SU-DHL-6 (cell line): Measurements from ENCODE around the gene TP53BP1.

ENCODE experiments used
- H2AFZ ChIP-seq: fragments of 200-600 bp; sonication (generic); 2 replicates; pipeline ENCODE4 v1.6.1; 2014; ENCODE audit warnings: low read depth, mild to moderate bottlenecking, moderate library complexity, mixed read lengths, antibody characterized with exemption, low read length; ENCODE audit not compliant: severe bottlenecking
- H3F3A ChIP-seq: fragments of 200-600 bp; shearing (Covaris generic); 2 replicates; pipeline ENCODE4 v1.6.0; 2016; ENCODE audit warnings: antibody characterized with exemption, mild to moderate bottlenecking; ENCODE audit not compliant: insufficient read depth
- H3K27ac ChIP-seq: fragments of 200-600 bp; sonication (generic); 2 replicates; pipeline ENCODE4 v1.5.1; 2016; ENCODE audit warnings: low read depth, mild to moderate bottlenecking, low read length, moderate library complexity, mixed read lengths
- H3K27me3 ChIP-seq: fragments of 200-600 bp; sonication (generic), shearing (Covaris generic); 2 replicates; pipeline ENCODE4 v1.6.0; 2014; ENCODE audit warnings: mild to moderate bottlenecking, low read length
- H3K36me3 ChIP-seq: fragments of 200-600 bp; sonication (generic); 2 replicates; pipeline ENCODE4 v1.6.1; 2014; ENCODE audit warnings: mild to moderate bottlenecking, low read length, mixed read lengths
- H3K4me2 ChIP-seq: fragments of 300-600, 200-600 bp; shearing (Covaris generic), sonication (generic); 2 replicates; pipeline ENCODE4 v1.6.0; 2014; ENCODE audit warnings: low read length, low read depth, mild to moderate bottlenecking; ENCODE audit not compliant: poor library complexity, severe bottlenecking
- H3K4me3 ChIP-seq: fragments of 200-600 bp; sonication (generic); 2 replicates; pipeline ENCODE4 v1.5.1; 2014; ENCODE audit warnings: antibody characterized with exemption, low read length, mild to moderate bottlenecking, mixed read lengths; ENCODE audit not compliant: insufficient read depth, poor library complexity, severe bottlenecking
- H3K79me2 ChIP-seq: fragments of 200-600 bp; sonication (generic); 2 replicates; pipeline ENCODE4 v1.6.1; 2014; ENCODE audit warnings: mild to moderate bottlenecking, low read length, moderate library complexity; ENCODE audit not compliant: insufficient read depth
- H3K9ac ChIP-seq: fragments of 200-600 bp; sonication (generic); 2 replicates; pipeline ENCODE4 v1.7.0; 2014; ENCODE audit warnings: mild to moderate bottlenecking, low read length
- H3K9me2 ChIP-seq: fragments of 200-600 bp; sonication (generic); replicated peaks from 2 replicates; pipeline ENCODE4 v1.6.1; 2014; ENCODE audit warnings: low read length; ENCODE audit not compliant: insufficient read depth
- H3K9me3 ChIP-seq: fragments of 200-600 bp; sonication (generic); 2 replicates; pipeline ENCODE4 v1.6.1; 2014; ENCODE audit warnings: low read length, mixed read lengths; ENCODE audit not compliant: insufficient read depth
- H4K20me1 ChIP-seq: fragments of 200-600 bp; sonication (generic); 2 replicates; pipeline ENCODE4 v1.6.1; 2014; ENCODE audit warnings: low read depth, mild to moderate bottlenecking, antibody characterized with exemption, low read length, moderate library complexity, mixed read lengths
- EZH2phosphoT487 ChIP-seq: fragments of 200-600 bp; sonication (generic), shearing (Covaris generic); conservative IDR thresholded peaks from 2 replicates; pipeline ENCODE4 v1.6.1; 2018; ENCODE audit warnings: mild to moderate bottlenecking, antibody characterized with exemption, low read length, moderate library complexity, mixed read lengths
- TF ChIP-seq, protein P1 (sequence below): fragments of 200-600 bp; sonication (generic); IDR thresholded peaks from one replicate; pipeline ENCODE4 v1.5.1; 2017; ENCODE audit warnings: antibody characterized with exemption, mild to moderate bottlenecking, low read length, moderate library complexity; ENCODE audit not compliant: insufficient read depth, poor library complexity, severe bottlenecking

The TP53BP1 gene

DNA sequence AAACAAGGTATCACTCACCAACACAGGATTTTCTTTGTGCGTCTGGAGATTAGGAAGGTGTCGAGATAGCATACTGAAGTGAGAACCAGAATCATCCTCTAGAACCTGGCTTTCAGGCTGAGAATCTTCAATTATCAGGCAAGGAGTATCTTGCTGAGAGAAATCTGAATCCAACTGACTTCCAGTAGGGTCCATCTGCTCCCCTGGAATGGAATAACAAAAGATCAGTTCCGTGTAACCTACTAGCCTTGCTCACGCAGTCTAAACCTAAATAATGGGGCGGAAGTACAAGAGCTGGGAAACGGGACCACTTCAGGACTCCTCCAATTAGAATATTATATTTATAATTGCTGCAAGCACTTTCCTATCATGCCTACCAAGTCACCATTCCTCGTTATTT is 690 bp downstream of the TP53BP1 start:
- no peaks in the 10 kb centered on the region for H3K36me3 ChIP-seq
- no peaks in the 10 kb centered on the region for H3K9me2 ChIP-seq
- H3K4me2 ChIP-seq = peak overlapping the region; percentile 77
- H3K9ac ChIP-seq = peak overlapping the region; percentile 67
- H3F3A ChIP-seq = no peaks in the 10 kb centered on the region
- H3K27ac ChIP-seq = no peak overlapping the region
- TF ChIP-seq, protein P1, sequence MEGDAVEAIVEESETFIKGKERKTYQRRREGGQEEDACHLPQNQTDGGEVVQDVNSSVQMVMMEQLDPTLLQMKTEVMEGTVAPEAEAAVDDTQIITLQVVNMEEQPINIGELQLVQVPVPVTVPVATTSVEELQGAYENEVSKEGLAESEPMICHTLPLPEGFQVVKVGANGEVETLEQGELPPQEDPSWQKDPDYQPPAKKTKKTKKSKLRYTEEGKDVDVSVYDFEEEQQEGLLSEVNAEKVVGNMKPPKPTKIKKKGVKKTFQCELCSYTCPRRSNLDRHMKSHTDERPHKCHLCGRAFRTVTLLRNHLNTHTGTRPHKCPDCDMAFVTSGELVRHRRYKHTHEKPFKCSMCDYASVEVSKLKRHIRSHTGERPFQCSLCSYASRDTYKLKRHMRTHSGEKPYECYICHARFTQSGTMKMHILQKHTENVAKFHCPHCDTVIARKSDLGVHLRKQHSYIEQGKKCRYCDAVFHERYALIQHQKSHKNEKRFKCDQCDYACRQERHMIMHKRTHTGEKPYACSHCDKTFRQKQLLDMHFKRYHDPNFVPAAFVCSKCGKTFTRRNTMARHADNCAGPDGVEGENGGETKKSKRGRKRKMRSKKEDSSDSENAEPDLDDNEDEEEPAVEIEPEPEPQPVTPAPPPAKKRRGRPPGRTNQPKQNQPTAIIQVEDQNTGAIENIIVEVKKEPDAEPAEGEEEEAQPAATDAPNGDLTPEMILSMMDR = no peak
- H3K27me3 ChIP-seq = no peaks in the 10 kb centered on the region
- H3K9me3 ChIP-seq = no peaks in the 10 kb centered on the region
- no peaks in the 10 kb centered on the region for H3K79me2 ChIP-seq
- peak overlapping the region; percentile 98 for H2AFZ ChIP-seq
- peak overlapping the region; percentile 76 for H3K4me3 ChIP-seq
- H4K20me1 ChIP-seq = no peaks in the 10 kb centered on the region

DNA sequence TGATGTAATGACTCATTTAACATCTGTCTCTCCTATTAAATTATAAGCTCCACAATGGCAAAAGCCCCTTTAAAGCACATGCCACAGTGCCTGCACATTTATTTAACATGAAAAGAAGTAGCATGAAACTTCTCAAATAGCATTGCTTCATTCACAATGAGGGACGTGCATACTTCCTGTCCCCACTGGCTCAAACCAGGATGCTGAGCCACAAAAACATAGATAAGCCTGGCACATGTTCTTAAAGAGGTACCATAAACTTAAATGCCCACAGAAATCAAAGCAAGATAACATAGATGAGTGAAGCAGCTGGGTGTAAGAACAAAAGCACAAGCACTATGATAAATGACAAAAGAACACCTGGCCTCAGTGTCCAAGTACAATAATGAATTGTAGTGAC is 3.8 kb downstream of the TP53BP1 start:
- Histone ChIP-seq H3K9me3 (no peaks in the 10 kb centered on the region), H4K20me1 (no peaks in the 10 kb centered on the region), H2AFZ (no peak overlapping the region), H3K79me2 (no peaks in the 10 kb centered on the region), H3K9ac (no peak overlapping the region), H3F3A (peaks cover 2% of the 10 kb centered on the region; the same call in 1 of the 2 replicates), H3K27ac (no peak overlapping the region), H3K4me2 (no peak overlapping the region), H3K4me3 (no peak overlapping the region), H3K36me3 (no peaks in the 10 kb centered on the region), H3K9me2 (no peaks in the 10 kb centered on the region), H3K27me3 (no peaks in the 10 kb centered on the region)
- no peak for TF ChIP-seq EZH2phosphoT487
- TF ChIP-seq, protein P1 = no peak

DNA sequence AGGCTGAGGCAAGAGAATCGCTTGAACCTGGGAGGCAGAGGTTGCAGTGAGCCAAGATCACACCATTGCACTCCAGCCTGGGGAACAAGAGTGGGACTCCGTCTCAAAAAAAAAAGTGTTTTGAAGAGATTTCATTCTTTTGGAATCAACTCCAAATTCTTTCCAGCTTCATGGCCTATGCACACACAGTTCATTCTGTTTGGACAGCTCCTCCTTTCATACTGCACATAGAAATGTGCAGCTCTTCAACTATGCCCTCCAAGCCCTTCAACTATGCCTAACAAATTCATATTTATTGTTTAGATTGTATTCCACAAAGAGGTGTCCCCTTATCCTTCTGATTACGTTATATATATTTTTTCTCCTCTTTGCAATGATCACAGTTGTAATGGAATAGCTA is 4.2 kb downstream of the TP53BP1 start:
- no peak overlapping the region for H3K27ac ChIP-seq
- no peaks in the 10 kb centered on the region for H3K36me3 ChIP-seq
- no peak overlapping the region for H3K4me3 ChIP-seq
- no peak overlapping the region for H3K4me2 ChIP-seq
- H2AFZ ChIP-seq = no peak overlapping the region
- H3F3A ChIP-seq = peaks cover 6% of the 10 kb centered on the region; the same call in 1 of the 2 replicates
- H3K79me2 ChIP-seq = no peaks in the 10 kb centered on the region
- no peaks in the 10 kb centered on the region for H3K27me3 ChIP-seq
- no peaks in the 10 kb centered on the region for H3K9me3 ChIP-seq
- TF ChIP-seq, protein P1 = no peak
- TF ChIP-seq EZH2phosphoT487 = no peak
- H4K20me1 ChIP-seq = no peaks in the 10 kb centered on the region
- H3K9me2 ChIP-seq = no peaks in the 10 kb centered on the region
- no peak overlapping the region for H3K9ac ChIP-seq

DNA sequence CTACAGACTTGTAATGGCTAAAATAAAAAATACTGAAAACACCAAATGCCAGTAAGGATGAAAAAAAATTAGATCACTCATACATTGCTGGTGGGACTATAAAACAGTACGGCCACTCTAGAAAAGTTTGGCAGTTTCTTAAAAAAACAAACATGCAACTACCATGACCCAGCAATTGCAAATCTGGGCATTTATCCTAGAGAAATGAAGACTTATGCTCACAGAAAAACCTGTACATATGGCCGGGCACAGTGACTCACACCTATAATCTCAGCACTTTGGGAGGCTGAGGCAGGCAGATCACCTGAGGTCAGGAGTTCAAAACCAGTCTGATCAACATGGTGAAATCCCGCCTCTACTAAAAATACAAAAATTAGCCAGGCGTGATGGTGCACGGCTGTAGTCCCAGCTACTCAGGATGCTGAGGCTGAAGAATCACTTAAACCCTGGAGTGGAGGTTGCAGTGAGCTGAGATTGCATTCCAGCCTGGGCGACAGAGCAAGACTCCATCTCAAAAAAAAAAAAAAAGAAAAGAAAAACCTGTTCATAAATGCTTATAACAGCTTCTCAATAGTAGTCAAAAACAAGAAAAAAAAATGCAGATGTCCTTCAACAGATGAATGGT is 5.6 kb downstream of the TP53BP1 start:
- H3K27ac ChIP-seq = no peak overlapping the region
- H3K79me2 ChIP-seq = no peaks in the 10 kb centered on the region
- no peak overlapping the region for H3K4me3 ChIP-seq
- TF ChIP-seq, protein P1 = no peak
- TF ChIP-seq EZH2phosphoT487 = no peak
- peaks cover 6% of the 10 kb centered on the region; the same call in 1 of the 2 replicates for H3F3A ChIP-seq
- H4K20me1 ChIP-seq = no peaks in the 10 kb centered on the region
- no peaks in the 10 kb centered on the region for H3K9me2 ChIP-seq
- H3K9ac ChIP-seq = no peak overlapping the region
- H3K9me3 ChIP-seq = no peaks in the 10 kb centered on the region
- H3K27me3 ChIP-seq = no peaks in the 10 kb centered on the region
- no peaks in the 10 kb centered on the region for H3K36me3 ChIP-seq
- H2AFZ ChIP-seq = no peak overlapping the region
- no peak overlapping the region for H3K4me2 ChIP-seq
